Keratinocyte (primary cell): ENCODE data around the gene ACSF3.

Source experiments
- CTCF ChIP-seq, 3 experiments: IDR thresholded peaks in 1 of 3; conservative IDR thresholded peaks in 1 of 3; optimal IDR thresholded peaks in 1 of 3; 2 replicates in 2 of 3; 3 replicates in 1 of 3; pipeline versions ENCODE3 to v1.5.1; 2011; ENCODE audit warnings: low read length in 3 of 3, mild to moderate bottlenecking in 3 of 3, moderate library complexity in 2 of 3, control low read depth in 1 of 3, inconsistent platforms in 1 of 3; ENCODE audit not compliant: insufficient read depth in 2 of 3; ENCODE audit errors: extremely low read depth in 1 of 3
- EZH2 ChIP-seq: IDR thresholded peaks from one replicate; pipeline ENCODE4 v1.6.1; 2012; ENCODE audit warnings: inconsistent platforms, mild to moderate bottlenecking, low read length, moderate library complexity

- no peak for TF ChIP-seq CTCF (optimal IDR thresholded peaks at IDR 0.05 in 1 of 3, IDR thresholded peaks at IDR 0.05 in 1 of 3, conservative IDR thresholded peaks at IDR 0.05 in 1 of 3; ENCODE audit: extremely low read depth in 1 of 3, insufficient read depth in 2 of 3, low read length in 3 of 3)
- TF ChIP-seq EZH2: no peak
Observed at GRCh38 chr16:89052890-89053724, 40.5 kb upstream of the ACSF3 start.
